CD4-positive, alpha-beta T cell treated with Interleukin-10 for 1 hour (primary cell): Measurements from ENCODE around the gene GTF2A1.
"Not testable (repeated sequence)": the region's sequence is repeated elsewhere in the genome, so short reads cannot be mapped to it uniquely, and the experiment has no call there.

Experiments
- DNase-seq: peaks from one replicate; pipeline ENCODE4 v3.0.0-alpha.2; 2020

GTF2A1 gene

GRCh38 chr14:81224222-81224621, 3.5 kb upstream of the GTF2A1 start:
- no peak for DNase-seq

- not testable (repeated sequence) for DNase-seq
These were observed 3.0 kb upstream of the GTF2A1 start for GRCh38 chr14:81223788-81224187.

GRCh38 chr14:81222691-81223090, 1.9 kb upstream of the GTF2A1 start:
- no peak for DNase-seq

- no peak for DNase-seq
These were observed 1.4 kb upstream of the GTF2A1 start for GRCh38 chr14:81222126-81222525.

GRCh38 chr14:81221579-81222102, 882 bp upstream of the GTF2A1 start:
- DNase-seq = no peak

- DNase-seq = no peak
These were observed 254 bp downstream of the GTF2A1 start for GRCh38 chr14:81220580-81220829.

GRCh38 chr14:81219759-81220579, 790 bp downstream of the GTF2A1 start:
- peak; percentile 66 for DNase-seq

GRCh38 chr14:81219210-81219758, 1.5 kb downstream of the GTF2A1 start:
- DNase-seq = peak; percentile 98

- DNase-seq = peak; percentile 57
These were observed 8.9 kb downstream of the GTF2A1 start for GRCh38 chr14:81211844-81212243.

GRCh38 chr14:81209167-81209836, 11.5 kb downstream of the GTF2A1 start:
- no peak for DNase-seq

- DNase-seq = no peak
These were observed 12.3 kb downstream of the GTF2A1 start for GRCh38 chr14:81208489-81208888.

- no peak for DNase-seq
These were observed 14.6 kb downstream of the GTF2A1 start for GRCh38 chr14:81206115-81206514.

GRCh38 chr14:81205639-81206038, 15.1 kb downstream of the GTF2A1 start:
- no peak for DNase-seq

- peak; percentile 32 for DNase-seq
These were observed 20.7 kb downstream of the GTF2A1 start for GRCh38 chr14:81200054-81200453.

- no peak for DNase-seq
These were observed 21.7 kb downstream of the GTF2A1 start for GRCh38 chr14:81199084-81199483.

GRCh38 chr14:81198651-81199050, 22.1 kb downstream of the GTF2A1 start:
- no peak for DNase-seq

GRCh38 chr14:81193924-81194633, 26.7 kb downstream of the GTF2A1 start:
- no peak for DNase-seq

- peak; percentile 46 for DNase-seq
These were observed 28.2 kb downstream of the GTF2A1 start for GRCh38 chr14:81192594-81192993.

- no peak for DNase-seq
These were observed 32.8 kb downstream of the GTF2A1 start for GRCh38 chr14:81187832-81188522.

GRCh38 chr14:81179631-81180030, 41.1 kb downstream of the GTF2A1 start:
- no peak for DNase-seq

GRCh38 chr14:81178063-81178462, 42.7 kb downstream of the GTF2A1 start:
- DNase-seq = no peak

- no peak for DNase-seq
These were observed 43.5 kb downstream of the GTF2A1 start for GRCh38 chr14:81177225-81177624.

- DNase-seq = no peak
These were observed 44.5 kb downstream of the GTF2A1 start for GRCh38 chr14:81176241-81176640.
